ENCODE measurements around the gene EIF3D. TPM values are rescaled to one million over a fixed set of nuclear protein-coding genes. Genes with fewer than 3 reads are reported as not detected.
A peak's percentile ranks its signal among the peaks of the same experiment; 100 is the strongest.

The EIF3D gene, protein sequence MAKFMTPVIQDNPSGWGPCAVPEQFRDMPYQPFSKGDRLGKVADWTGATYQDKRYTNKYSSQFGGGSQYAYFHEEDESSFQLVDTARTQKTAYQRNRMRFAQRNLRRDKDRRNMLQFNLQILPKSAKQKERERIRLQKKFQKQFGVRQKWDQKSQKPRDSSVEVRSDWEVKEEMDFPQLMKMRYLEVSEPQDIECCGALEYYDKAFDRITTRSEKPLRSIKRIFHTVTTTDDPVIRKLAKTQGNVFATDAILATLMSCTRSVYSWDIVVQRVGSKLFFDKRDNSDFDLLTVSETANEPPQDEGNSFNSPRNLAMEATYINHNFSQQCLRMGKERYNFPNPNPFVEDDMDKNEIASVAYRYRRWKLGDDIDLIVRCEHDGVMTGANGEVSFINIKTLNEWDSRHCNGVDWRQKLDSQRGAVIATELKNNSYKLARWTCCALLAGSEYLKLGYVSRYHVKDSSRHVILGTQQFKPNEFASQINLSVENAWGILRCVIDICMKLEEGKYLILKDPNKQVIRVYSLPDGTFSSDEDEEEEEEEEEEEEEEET
- total RNA-seq (ENCODE audit: unreplicated experiment): 143 TPM
- long read RNA-seq, transcript EIF3D-201 (15 exons, 2,155 nt): major isoform, 207 of 239 reads
- long read RNA-seq, partial matches to known transcripts: 9 of 239 reads
- long read RNA-seq, other reads (novel, unspliced or antisense): 22 of 239 reads

DNA sequence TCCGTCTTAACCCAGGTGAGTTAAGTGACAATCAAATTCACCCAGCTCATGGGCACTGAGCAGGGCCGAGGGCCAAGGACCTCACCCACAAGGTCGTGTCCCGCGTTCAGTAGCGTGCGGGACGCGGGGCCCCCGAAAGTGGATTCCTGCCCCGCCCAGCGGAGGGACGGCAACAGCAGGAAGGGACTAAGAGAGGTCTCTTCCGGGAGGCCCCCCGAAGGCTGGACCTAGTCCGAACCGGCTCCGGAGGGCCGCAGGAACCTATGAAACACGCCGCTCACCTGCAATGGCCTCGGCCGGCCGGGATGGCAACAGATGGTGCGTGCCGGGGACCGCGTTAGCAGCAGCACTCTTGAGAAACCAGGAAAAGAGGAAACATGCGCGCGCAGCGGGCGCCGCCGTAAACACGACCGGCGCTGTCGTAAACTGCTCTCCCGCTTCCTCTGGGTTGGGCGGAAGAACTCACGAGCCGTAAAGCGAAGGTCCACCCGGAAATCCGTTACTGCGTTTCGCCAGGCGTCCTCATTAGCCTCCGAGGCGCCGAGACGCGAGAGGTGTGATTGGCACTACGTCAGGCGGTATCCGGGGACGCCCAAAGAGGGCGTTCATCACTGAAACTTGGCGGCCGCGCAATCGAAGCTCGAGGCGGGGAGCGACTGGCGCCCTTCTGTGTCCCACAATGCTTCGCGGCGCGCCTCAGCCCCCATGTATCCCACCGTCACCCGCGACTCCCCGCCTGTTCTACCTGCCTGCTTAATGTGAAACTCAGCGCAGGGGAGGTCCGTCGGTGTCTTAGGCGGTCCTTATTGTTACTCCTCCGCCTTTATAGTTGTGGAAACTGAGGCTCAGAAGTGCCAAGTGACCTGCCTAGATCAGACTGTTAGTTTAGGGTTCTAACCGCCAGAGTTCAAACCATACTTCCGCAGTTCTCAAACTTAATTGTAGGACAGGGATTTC is at the start of gene EIF3D:
TSS of gene EIF3D (minus strand) at position 372 of the 957 bp plus-strand sequence. CDS start 3,045 bp downstream, outside the sequence.
- TF ChIP-seq, protein P1, sequence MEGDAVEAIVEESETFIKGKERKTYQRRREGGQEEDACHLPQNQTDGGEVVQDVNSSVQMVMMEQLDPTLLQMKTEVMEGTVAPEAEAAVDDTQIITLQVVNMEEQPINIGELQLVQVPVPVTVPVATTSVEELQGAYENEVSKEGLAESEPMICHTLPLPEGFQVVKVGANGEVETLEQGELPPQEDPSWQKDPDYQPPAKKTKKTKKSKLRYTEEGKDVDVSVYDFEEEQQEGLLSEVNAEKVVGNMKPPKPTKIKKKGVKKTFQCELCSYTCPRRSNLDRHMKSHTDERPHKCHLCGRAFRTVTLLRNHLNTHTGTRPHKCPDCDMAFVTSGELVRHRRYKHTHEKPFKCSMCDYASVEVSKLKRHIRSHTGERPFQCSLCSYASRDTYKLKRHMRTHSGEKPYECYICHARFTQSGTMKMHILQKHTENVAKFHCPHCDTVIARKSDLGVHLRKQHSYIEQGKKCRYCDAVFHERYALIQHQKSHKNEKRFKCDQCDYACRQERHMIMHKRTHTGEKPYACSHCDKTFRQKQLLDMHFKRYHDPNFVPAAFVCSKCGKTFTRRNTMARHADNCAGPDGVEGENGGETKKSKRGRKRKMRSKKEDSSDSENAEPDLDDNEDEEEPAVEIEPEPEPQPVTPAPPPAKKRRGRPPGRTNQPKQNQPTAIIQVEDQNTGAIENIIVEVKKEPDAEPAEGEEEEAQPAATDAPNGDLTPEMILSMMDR (IDR thresholded peaks at IDR 0.05; ENCODE audit: partially characterized antibody, unreplicated experiment): no peak
- peak within 1 kb of the TSS; percentile 94 for H3K4me3 Mint-ChIP-seq (ENCODE audit: unreplicated experiment)
- H3K4me1 Mint-ChIP-seq (ENCODE audit: low read depth, unreplicated experiment): peaks cover 18% of the 10 kb centered on the region
- peak; percentile 95 for DNase-seq
- peaks cover 5% of the 10 kb centered on the region for H3K36me3 Mint-ChIP-seq (ENCODE audit: unreplicated experiment)
- H3K27ac Mint-ChIP-seq (ENCODE audit: unreplicated experiment): peak within 1 kb of the TSS; percentile 86
- peaks cover 5% of the 10 kb centered on the region for H3K9me3 Mint-ChIP-seq (ENCODE audit: unreplicated experiment)
- peaks cover 4% of the 10 kb centered on the region for H3K27me3 Mint-ChIP-seq (ENCODE audit: unreplicated experiment)

DNA sequence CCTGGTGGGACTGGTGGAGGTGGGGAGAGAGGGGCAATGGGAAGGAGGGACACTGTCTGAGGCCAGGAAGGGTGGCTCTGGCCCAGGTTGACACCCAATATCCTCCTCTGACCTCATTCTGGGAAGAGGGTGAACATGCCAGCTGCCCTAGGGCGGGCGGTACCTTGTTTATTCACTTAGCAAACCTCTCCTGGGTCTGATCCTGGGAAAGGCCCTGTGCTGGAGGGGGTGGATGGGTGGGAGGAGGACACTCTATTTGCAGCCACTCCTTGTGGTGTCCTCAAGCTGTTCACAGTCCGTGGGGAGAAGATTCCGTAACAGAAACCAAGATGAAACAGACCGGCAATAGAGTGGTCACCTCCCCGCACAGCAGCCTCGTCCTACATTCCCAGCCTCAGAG is 49.7 kb upstream of the EIF3D start:
- Mint-ChIP-seq H3K4me3 (ENCODE audit: unreplicated experiment) (no peak overlapping the region), H3K27me3 (ENCODE audit: unreplicated experiment) (peaks cover 7% of the 10 kb centered on the region), H3K27ac (ENCODE audit: unreplicated experiment) (no peak overlapping the region), H3K36me3 (ENCODE audit: unreplicated experiment) (no peaks in the 10 kb centered on the region), H3K4me1 (ENCODE audit: low read depth, unreplicated experiment) (peaks cover 24% of the 10 kb centered on the region), H3K9me3 (ENCODE audit: unreplicated experiment) (peaks cover 14% of the 10 kb centered on the region)
- no peak for DNase-seq
- TF ChIP-seq, protein P1 (IDR thresholded peaks at IDR 0.05; ENCODE audit: partially characterized antibody, unreplicated experiment): no peak

DNA sequence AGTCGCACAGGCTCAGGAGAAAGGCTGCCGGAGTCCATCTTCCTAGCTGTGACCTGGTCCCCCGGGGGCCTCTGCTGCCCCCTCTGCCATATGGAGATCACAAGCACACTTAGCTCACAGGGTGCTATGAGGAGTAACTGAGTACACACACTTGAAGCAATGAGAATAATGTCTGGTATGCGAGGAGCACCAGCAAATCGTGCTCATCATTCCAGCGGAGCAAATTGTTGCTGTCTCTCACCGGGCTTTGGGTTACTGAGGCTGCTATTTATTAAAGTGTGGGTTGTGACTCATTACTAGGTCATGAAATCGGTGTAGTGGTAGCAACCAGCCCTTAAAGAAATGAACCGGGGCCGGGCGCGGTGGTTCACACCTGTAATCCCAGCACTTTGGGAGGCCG is 48.1 kb upstream of the EIF3D start:
- peaks cover 22% of the 10 kb centered on the region for H3K4me1 Mint-ChIP-seq (ENCODE audit: low read depth, unreplicated experiment)
- peak overlapping the region; percentile 84 for H3K27ac Mint-ChIP-seq (ENCODE audit: unreplicated experiment)
- peaks cover 5% of the 10 kb centered on the region for H3K27me3 Mint-ChIP-seq (ENCODE audit: unreplicated experiment)
- TF ChIP-seq, protein P1 (IDR thresholded peaks at IDR 0.05; ENCODE audit: partially characterized antibody, unreplicated experiment): no peak
- H3K36me3 Mint-ChIP-seq (ENCODE audit: unreplicated experiment): no peaks in the 10 kb centered on the region
- no peak for DNase-seq
- peaks cover 12% of the 10 kb centered on the region for H3K9me3 Mint-ChIP-seq (ENCODE audit: unreplicated experiment)
- peak overlapping the region; percentile 15 for H3K4me3 Mint-ChIP-seq (ENCODE audit: unreplicated experiment)

DNA sequence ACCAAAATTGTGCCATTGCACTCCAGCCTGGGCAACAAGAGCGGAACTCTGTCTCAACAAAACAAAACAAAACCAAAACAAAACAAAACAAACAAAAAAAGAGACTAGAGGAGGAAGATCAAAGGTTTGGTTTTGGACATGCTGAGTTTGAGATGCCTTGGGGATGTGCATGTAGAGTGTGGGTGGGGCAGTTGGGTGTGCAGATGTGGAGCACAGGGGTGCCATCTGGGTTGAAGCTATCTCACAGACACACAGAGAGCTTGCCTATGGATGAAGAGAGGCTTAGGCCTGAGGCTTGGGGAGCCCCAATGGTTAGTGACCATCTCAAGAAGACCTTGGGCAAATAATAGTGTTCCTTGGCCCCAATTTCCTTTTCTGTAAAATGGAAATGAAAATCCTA is 45.8 kb upstream of the EIF3D start:
- no peak overlapping the region for H3K4me3 Mint-ChIP-seq (ENCODE audit: unreplicated experiment)
- no peaks in the 10 kb centered on the region for H3K36me3 Mint-ChIP-seq (ENCODE audit: unreplicated experiment)
- H3K9me3 Mint-ChIP-seq (ENCODE audit: unreplicated experiment): peaks cover 8% of the 10 kb centered on the region
- peak overlapping the region; percentile 38 for H3K27ac Mint-ChIP-seq (ENCODE audit: unreplicated experiment)
- peaks cover 5% of the 10 kb centered on the region for H3K27me3 Mint-ChIP-seq (ENCODE audit: unreplicated experiment)
- H3K4me1 Mint-ChIP-seq (ENCODE audit: low read depth, unreplicated experiment): peaks cover 20% of the 10 kb centered on the region
- TF ChIP-seq, protein P1 (IDR thresholded peaks at IDR 0.05; ENCODE audit: partially characterized antibody, unreplicated experiment): no peak
- DNase-seq: no peak
